ENCODE measurements around the gene BTBD8.
A peak's percentile ranks its signal among the peaks of the same experiment; 100 is the strongest.
"Not testable (repeated sequence)": the region's sequence is repeated elsewhere in the genome, so short reads cannot be mapped to it uniquely, and the experiment has no call there.

BTBD8 gene

GRCh38 chr1:92080128-92080985, at the start of gene BTBD8:
TSS of gene BTBD8 (plus strand) at chr1:92080345. CDS start at chr1:92080572, 227 bp downstream.
- DNase-seq = peak; percentile 85 to 87

- DNase-seq = no peak
These were observed 49.5 kb upstream of the BTBD8 start for GRCh38 chr1:92030656-92031107.

GRCh38 chr1:92031281-92032110, 48.6 kb upstream of the BTBD8 start:
- no peak for DNase-seq

- DNase-seq = no peak
These were observed 42.7 kb upstream of the BTBD8 start for GRCh38 chr1:92037400-92037799.

- no peak for DNase-seq
These were observed 41.3 kb upstream of the BTBD8 start for GRCh38 chr1:92038695-92039346.

GRCh38 chr1:92040971-92041370, 39.2 kb upstream of the BTBD8 start:
- no peak for DNase-seq

- DNase-seq = no peak
These were observed 36.5 kb upstream of the BTBD8 start for GRCh38 chr1:92043621-92044020.

GRCh38 chr1:92045766-92046495, 34.2 kb upstream of the BTBD8 start:
- no peak for DNase-seq

- no peak for DNase-seq
These were observed 28.2 kb upstream of the BTBD8 start for GRCh38 chr1:92051948-92052347.

GRCh38 chr1:92065042-92065441, 15.1 kb upstream of the BTBD8 start:
- no peak for DNase-seq

- DNase-seq = no peak
These were observed 13.8 kb upstream of the BTBD8 start for GRCh38 chr1:92066321-92066720.

GRCh38 chr1:92070892-92071291, 9.3 kb upstream of the BTBD8 start:
- DNase-seq = no peak

GRCh38 chr1:92074446-92074845, 5.7 kb upstream of the BTBD8 start:
- not testable (repeated sequence) for DNase-seq

- DNase-seq = no peak
These were observed 4.8 kb upstream of the BTBD8 start, which contains the start of gene SETSIP for GRCh38 chr1:92075311-92075710. TSS of gene SETSIP (minus strand) at chr1:92075411. CDS start at chr1:92075411, 0 bp downstream.

- DNase-seq = no peak
These were observed 3.8 kb upstream of the BTBD8 start for GRCh38 chr1:92076363-92076762.

GRCh38 chr1:92078077-92078476, 2.1 kb upstream of the BTBD8 start:
- DNase-seq = not testable (repeated sequence)

GRCh38 chr1:92079441-92079840, 704 bp upstream of the BTBD8 start:
- DNase-seq = no peak

- DNase-seq = no peak
These were observed 886 bp downstream of the BTBD8 start for GRCh38 chr1:92081031-92081430.

GRCh38 chr1:92084651-92085050, 4.5 kb downstream of the BTBD8 start:
- DNase-seq = no peak

GRCh38 chr1:92085727-92086126, 5.6 kb downstream of the BTBD8 start:
- no peak for DNase-seq

GRCh38 chr1:92087542-92087941, 7.4 kb downstream of the BTBD8 start:
- DNase-seq = no peak

- no peak for DNase-seq
These were observed 11.5 kb downstream of the BTBD8 start for GRCh38 chr1:92091625-92092024.

Data from activated CD4-positive, alpha-beta T cell treated with anti-CD3 and anti-CD28 coated beads, Interleukin-2, amount 50 U/mL, for 4 hours (primary cell).